ENCODE results near the gene SULT1A2. TPM values are rescaled to one million over a fixed set of nuclear protein-coding genes. Genes with fewer than 3 reads are reported as not detected.

The SULT1A2 gene
- total RNA-seq, 4 donors from 2014 or later, result 0.46 TPM; not detected in 3

DNA sequence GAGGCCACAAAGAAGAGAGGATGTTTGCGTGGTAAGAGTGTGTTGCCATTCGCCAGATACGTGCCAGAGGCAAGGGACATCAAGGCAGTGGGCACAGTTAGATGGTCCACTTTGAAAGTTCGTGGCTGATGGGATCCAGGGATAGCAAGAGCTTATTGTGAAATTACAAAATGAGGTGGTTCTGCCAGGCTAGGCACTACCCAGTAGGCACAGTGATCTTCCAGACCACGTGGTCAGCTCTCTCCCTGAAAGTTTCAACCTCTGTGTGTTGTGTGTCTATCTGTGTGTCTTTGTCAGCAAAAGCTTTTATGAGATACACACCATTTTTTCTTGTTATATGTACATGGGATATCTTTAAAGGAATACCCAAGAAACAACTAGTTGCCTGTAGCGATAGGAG is 33.6 kb downstream of the SULT1A2 start:
- H3K4me1 ChIP-seq, result peaks cover 15 to 16% of the 10 kb centered on the region in 2 donors
- DNase-seq (no peak), ATAC-seq (no peak)
- H3K27me3 ChIP-seq, result no peaks in the 10 kb centered on the region
- no peak overlapping the region for H3K27ac ChIP-seq
- in situ Hi-C loops (cut with MboI; ENCODE audit: low sequenced_read_pairs in 4 of 4) (no loop called here), intact Hi-C loops (cut with DNase I; ENCODE audit: low total_unique reads) (no loop called here)
- peaks cover 0 to 10% of the 10 kb centered on the region in 2 donors for H3K36me3 ChIP-seq
- H3K9me3 ChIP-seq, result no peaks in the 10 kb centered on the region
- TF ChIP-seq POLR2A (IDR thresholded peaks at IDR 0.05), result no peak
- TF ChIP-seq, protein P1, sequence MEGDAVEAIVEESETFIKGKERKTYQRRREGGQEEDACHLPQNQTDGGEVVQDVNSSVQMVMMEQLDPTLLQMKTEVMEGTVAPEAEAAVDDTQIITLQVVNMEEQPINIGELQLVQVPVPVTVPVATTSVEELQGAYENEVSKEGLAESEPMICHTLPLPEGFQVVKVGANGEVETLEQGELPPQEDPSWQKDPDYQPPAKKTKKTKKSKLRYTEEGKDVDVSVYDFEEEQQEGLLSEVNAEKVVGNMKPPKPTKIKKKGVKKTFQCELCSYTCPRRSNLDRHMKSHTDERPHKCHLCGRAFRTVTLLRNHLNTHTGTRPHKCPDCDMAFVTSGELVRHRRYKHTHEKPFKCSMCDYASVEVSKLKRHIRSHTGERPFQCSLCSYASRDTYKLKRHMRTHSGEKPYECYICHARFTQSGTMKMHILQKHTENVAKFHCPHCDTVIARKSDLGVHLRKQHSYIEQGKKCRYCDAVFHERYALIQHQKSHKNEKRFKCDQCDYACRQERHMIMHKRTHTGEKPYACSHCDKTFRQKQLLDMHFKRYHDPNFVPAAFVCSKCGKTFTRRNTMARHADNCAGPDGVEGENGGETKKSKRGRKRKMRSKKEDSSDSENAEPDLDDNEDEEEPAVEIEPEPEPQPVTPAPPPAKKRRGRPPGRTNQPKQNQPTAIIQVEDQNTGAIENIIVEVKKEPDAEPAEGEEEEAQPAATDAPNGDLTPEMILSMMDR (IDR thresholded peaks at IDR 0.05 in 4 of 5, conservative IDR thresholded peaks at IDR 0.05 in 1 of 5), result no peak
- H3K4me3 ChIP-seq, result no peak overlapping the region

DNA sequence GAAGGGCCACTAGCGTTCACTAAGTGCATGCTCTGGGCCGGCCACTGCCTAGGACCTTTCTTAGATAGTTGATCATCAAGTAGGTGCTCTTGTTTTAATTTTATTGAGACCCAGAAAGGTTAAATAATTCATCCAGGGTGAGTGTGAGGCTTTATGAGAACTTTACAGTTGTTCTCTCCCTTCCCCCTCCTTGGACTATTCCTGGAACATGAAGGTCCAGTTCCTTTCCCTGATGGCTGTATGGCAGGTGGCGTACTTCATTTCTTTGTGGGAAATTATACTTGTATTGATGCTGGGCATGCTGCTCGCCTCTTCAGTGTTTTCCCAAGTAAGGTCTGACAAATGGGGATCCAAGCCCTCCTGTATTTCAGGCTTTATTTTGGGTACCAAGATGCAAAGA is 34.7 kb downstream of the SULT1A2 start:
- intact Hi-C loops (cut with DNase I; ENCODE audit: low total_unique reads) (no loop called here), in situ Hi-C loops (cut with MboI; ENCODE audit: low sequenced_read_pairs in 4 of 4) (no loop called here)
- H3K27me3 ChIP-seq, result no peaks in the 10 kb centered on the region
- H3K4me3 ChIP-seq, result no peak overlapping the region
- H3K9me3 ChIP-seq, result no peaks in the 10 kb centered on the region
- ATAC-seq (no peak), DNase-seq (no peak)
- peak overlapping the region in 3 of 4 donors; percentile 29 to 48 (median 44) for H3K27ac ChIP-seq
- H3K36me3 ChIP-seq, result peaks cover 0 to 13% of the 10 kb centered on the region in 2 donors
- TF ChIP-seq, protein P1 (IDR thresholded peaks at IDR 0.05 in 4 of 5, conservative IDR thresholded peaks at IDR 0.05 in 1 of 5), result no peak
- no peak for TF ChIP-seq POLR2A (IDR thresholded peaks at IDR 0.05)
- H3K4me1 ChIP-seq, result peaks cover 15 to 16% of the 10 kb centered on the region in 2 donors

DNA sequence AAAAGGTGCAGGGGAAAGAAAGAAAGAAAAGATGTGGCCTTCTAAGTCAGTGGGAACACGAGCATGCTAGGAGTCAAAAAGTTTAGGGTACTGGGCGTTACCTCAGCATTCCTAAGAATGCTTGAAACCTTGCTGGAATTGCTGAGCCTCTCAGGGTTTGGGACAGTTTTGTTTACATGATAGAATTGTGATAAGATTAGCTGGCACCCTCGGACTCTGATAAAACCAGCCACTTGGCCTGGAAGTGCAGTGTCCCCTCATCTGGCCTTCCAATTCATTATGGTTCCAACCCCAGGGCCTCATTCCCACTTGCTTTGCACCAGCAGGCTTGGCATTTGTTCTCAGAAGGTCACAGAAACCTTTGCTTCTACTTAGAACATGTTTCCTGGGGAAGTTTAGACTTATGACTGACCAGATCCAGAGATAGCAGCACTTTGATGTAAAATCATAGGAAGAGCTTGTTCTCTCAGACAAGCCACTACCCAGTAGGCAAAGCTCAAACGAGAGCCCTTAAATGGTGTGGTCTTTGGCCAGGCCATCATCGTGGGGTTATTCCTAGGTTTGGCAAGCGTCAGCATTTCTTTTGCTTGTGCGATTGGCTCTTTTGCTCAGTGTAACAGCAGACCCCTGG is 35.2 kb downstream of the SULT1A2 start:
- in situ Hi-C loops (cut with MboI; ENCODE audit: low sequenced_read_pairs in 4 of 4) (no loop called here), intact Hi-C loops (cut with DNase I; ENCODE audit: low total_unique reads) (no loop called here)
- peaks cover 0 to 13% of the 10 kb centered on the region in 2 donors for H3K36me3 ChIP-seq
- no peak overlapping the region for H3K4me3 ChIP-seq
- ATAC-seq (peak; percentile 19 to 24), DNase-seq (no peak)
- H3K27ac ChIP-seq, result peak overlapping the region in 3 of 4 donors; percentile 29 to 48 (median 44)
- TF ChIP-seq POLR2A (IDR thresholded peaks at IDR 0.05), result no peak
- TF ChIP-seq, protein P1 (IDR thresholded peaks at IDR 0.05 in 4 of 5, conservative IDR thresholded peaks at IDR 0.05 in 1 of 5), result no peak
- no peaks in the 10 kb centered on the region for H3K9me3 ChIP-seq
- H3K27me3 ChIP-seq, result no peaks in the 10 kb centered on the region
- peaks cover 15 to 16% of the 10 kb centered on the region in 2 donors for H3K4me1 ChIP-seq

DNA sequence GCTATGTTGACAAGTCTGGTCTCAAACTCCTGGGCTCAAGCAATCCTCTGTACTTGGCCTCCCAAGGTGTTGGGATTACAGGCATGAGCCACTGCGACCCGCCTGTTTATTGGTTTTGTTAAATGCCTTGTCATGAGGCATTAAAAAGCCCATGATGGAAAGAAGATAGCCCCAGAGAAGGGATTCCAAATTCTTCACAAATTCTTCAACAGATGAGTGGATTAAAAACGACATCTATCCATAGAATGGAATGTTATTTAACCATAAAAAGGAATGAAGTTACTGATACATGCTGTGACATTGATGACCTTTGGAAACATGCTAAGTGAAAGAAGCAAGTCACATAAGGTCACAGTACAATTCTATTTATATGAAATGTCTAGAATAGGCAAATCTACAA is 38.4 kb downstream of the SULT1A2 start:
- H3K27me3 ChIP-seq, result no peaks in the 10 kb centered on the region
- intact Hi-C loops (cut with DNase I; ENCODE audit: low total_unique reads), result loop anchor here (10.0 kb wide), 1 partner anchor 344 kb away; the partner anchor contains the start of gene XPO6
- TF ChIP-seq, protein P1 (IDR thresholded peaks at IDR 0.05 in 4 of 5, conservative IDR thresholded peaks at IDR 0.05 in 1 of 5), result no peak
- no peak for TF ChIP-seq POLR2A (IDR thresholded peaks at IDR 0.05)

More for the DNA sequence above, 38.4 kb downstream of the SULT1A2 start:
- no peak overlapping the region for H3K4me3 ChIP-seq
- peaks cover 0 to 13% of the 10 kb centered on the region in 2 donors for H3K36me3 ChIP-seq
- ATAC-seq, result no peak
- in situ Hi-C loops (cut with MboI; ENCODE audit: low sequenced_read_pairs in 4 of 4), result no loop called here
- no peak for DNase-seq
- no peaks in the 10 kb centered on the region for H3K9me3 ChIP-seq
- peaks cover 24 to 25% of the 10 kb centered on the region in 2 donors for H3K4me1 ChIP-seq
- no peak overlapping the region for H3K27ac ChIP-seq

All from gastrocnemius medialis (tissue), 4 donors.